BJ (cell line): Measurements from ENCODE around the gene PSTPIP1. TPM values are rescaled to one million over a fixed set of nuclear protein-coding genes. Genes with fewer than 3 reads are reported as not detected.

Source experiments
- CTCF ChIA-PET: fragments of 350-600 bp; formaldehyde crosslinking; extraction: SDS; loops from one replicate; lab custom pipeline; 2021; ENCODE audit warnings: antibody characterized with exemption, inconsistent platforms; lab: Yijun Ruan, JAX
- POLR2A ChIA-PET: fragments of 300-600 bp; sonication (Branson Sonifier 250); formaldehyde crosslinking; extraction: SDS; loops from one replicate; lab custom pipeline; 2021; ENCODE audit warnings: antibody characterized with exemption; lab: Charles Lee
- DNase-seq: peaks from one replicate; pipeline ENCODE4 v3.0.0-alpha.2; 2011; ENCODE audit warnings: low read depth
- H3K27me3 ChIP-seq: 2 replicates; pipeline ENCODE4 v1.6.0; 2011; ENCODE audit warnings: low read length; ENCODE audit not compliant: control insufficient read depth, insufficient read depth
- H3K36me3 ChIP-seq: 2 replicates; pipeline ENCODE4 v1.5.1; 2011; ENCODE audit warnings: low read length; ENCODE audit not compliant: control insufficient read depth, insufficient read depth
- H3K4me3 ChIP-seq: 2 replicates; pipeline ENCODE4 v1.5.1; 2011; ENCODE audit warnings: low read depth, mild to moderate bottlenecking, control low read depth, low read length
- polyA plus RNA-seq: library from polyadenylated mRNA; depleted of rRNA; stranded (reverse); fragments of >200 nt; gene quantifications from 2 replicates; pipeline ENCODE4 v1.2.3, GENCODE V29; 2011
- TF ChIP-seq, protein P1 (sequence below): IDR thresholded peaks from 2 replicates; pipeline ENCODE4 v1.5.1; 2011; ENCODE audit warnings: low read depth, mild to moderate bottlenecking, control low read depth, inconsistent platforms, low read length, moderate library complexity; ENCODE audit not compliant: insufficient read depth

Gene PSTPIP1
- polyA plus RNA-seq, 1 experiment = not detected

DNA sequence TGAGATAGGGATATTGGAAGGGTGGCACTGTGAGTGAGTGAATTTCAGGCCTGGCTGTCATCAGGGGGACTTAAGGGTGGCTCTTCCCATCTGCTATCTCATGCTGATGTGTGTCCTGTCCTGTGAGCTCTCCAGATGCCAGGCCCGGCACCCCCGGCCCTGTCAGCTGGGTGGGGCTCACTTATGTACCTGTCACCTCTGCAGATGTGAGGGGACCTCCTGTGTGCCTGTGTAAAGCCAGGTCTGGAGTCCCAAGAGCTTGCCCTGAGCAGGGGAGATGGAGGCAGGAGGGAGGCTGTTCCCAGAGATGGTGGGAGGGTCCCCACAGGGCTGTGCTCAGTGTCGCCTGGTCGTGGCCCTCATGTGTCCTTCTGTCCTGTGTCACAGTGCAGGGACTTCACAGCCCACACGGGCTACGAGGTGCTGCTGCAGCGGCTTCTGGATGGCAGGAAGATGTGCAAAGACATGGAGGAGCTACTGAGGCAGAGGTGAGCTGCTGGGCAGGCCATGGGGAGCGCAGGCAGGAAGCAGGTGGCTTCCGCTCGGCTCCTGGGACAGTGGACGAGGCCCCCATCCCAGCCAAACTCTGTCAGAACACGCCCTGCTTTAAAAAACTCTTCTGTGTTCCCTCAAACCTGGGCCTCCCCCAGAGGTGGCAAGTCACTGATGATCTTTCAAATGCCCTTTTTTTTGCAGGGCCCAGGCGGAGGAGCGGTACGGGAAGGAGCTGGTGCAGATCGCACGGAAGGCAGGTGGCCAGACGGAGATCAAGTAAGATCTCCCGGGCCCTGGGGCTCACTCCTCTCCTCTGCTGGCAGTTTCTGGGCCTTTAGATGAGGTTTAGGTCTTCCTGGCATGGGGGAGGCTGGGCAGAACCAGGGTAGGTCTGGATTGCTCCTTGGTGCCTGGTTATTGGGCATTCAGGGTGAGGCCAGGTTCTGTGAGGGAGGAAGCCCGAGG, 23.1 kb downstream of the PSTPIP1 start:
- TF ChIP-seq, protein P1, sequence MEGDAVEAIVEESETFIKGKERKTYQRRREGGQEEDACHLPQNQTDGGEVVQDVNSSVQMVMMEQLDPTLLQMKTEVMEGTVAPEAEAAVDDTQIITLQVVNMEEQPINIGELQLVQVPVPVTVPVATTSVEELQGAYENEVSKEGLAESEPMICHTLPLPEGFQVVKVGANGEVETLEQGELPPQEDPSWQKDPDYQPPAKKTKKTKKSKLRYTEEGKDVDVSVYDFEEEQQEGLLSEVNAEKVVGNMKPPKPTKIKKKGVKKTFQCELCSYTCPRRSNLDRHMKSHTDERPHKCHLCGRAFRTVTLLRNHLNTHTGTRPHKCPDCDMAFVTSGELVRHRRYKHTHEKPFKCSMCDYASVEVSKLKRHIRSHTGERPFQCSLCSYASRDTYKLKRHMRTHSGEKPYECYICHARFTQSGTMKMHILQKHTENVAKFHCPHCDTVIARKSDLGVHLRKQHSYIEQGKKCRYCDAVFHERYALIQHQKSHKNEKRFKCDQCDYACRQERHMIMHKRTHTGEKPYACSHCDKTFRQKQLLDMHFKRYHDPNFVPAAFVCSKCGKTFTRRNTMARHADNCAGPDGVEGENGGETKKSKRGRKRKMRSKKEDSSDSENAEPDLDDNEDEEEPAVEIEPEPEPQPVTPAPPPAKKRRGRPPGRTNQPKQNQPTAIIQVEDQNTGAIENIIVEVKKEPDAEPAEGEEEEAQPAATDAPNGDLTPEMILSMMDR = no peak
- CTCF ChIA-PET = no interaction called here
- DNase-seq = no peak

DNA sequence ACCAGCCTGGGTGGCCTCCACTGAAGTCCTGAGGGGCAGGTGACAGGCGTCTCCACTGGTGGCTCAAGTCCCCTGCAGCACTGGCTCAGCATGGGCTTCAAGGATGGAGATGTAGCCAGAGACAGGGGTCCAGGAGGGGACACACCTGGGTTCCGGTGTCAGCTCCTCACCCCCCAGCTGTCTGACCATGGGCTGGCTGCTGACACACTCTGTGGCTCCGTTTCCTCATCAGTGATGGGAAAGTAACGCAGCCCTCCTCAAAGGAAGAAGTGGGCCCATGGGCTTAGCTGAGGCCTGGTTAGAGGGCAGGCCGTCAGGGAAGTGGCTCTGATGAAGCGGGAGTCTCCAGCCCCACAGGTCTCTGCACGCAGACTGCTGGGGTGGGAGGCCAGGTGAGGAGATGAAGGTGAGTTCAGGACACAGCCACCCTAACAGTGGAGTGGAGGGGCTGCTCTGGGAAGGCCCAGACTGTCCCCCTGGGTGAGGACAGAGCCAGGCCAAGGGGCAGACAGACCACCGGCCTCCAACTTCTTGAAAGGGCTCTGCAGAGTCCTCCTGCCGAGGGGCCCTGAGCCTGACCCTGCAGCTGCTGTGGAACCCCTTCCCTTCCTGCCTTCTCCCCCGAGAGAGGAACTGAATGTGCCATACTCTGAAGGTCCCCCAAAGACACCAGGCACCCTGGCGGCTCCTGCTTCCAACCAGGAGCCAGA, 24.0 kb downstream of the PSTPIP1 start:
- no peak for DNase-seq
- TF ChIP-seq, protein P1 = no peak
- no peaks in the 10 kb centered on the region for H3K36me3 ChIP-seq
- H3K4me3 ChIP-seq = no peak overlapping the region
- ChIA-PET CTCF (interaction anchor here (1.6 kb wide), 1 partner anchor 524 kb away, joined by 7 read pairs; no protein-coding TSS in a partner anchor), POLR2A (no interaction called here)
- no peaks in the 10 kb centered on the region for H3K27me3 ChIP-seq

More for the DNA sequence above, 23.1 kb downstream of the PSTPIP1 start:
- Histone ChIP-seq H3K4me3 (no peak overlapping the region), H3K27me3 (no peaks in the 10 kb centered on the region), H3K36me3 (no peaks in the 10 kb centered on the region)
- POLR2A ChIA-PET = no interaction called here

DNA sequence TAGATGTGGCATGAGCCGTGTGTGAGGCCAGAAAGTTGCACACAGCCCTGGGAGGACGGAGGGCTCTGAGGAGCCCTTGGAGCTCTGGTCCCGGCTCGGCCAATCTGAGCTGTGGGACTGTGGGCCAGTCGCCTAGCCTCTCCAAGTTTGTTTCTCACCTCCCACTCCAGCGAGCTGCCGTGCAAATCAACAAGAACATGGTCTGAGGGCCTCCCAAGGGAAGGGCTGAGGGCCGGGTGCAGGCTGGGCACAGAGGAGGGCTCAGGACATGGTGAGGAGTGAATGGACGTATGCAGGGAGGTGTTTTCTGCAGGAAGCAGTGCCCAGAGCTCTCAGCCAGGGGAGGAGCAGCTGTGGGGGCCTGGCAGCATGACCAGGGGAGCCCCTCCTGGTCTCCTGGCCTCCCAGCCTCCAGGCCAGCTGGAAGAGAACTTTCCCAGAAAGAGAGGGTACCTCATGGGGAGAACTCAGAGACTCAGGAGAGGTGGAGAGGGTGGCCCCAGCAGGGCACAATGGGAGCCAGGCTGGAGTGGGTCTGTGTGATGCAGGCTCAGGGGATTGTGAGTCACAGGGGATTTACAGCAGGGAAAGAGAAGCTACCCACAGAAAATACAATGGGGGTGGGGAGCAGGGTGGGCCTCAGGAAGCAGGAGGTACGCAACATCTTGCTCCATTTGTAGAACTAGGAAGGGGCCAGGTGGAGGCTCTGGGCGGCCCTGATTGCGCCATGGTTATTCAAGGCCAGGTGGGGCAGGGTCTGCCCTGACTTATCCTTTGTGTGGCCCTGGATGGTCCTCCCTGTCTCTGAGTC, 24.8 kb downstream of the PSTPIP1 start:
- TF ChIP-seq, protein P1 = no peak
- ChIA-PET CTCF (interaction anchor here (1.6 kb wide), 1 partner anchor 523 kb away, joined by 7 read pairs; no protein-coding TSS in a partner anchor), POLR2A (no interaction called here)
- Histone ChIP-seq H3K36me3 (no peaks in the 10 kb centered on the region), H3K4me3 (no peak overlapping the region), H3K27me3 (no peaks in the 10 kb centered on the region)
- no peak for DNase-seq

DNA sequence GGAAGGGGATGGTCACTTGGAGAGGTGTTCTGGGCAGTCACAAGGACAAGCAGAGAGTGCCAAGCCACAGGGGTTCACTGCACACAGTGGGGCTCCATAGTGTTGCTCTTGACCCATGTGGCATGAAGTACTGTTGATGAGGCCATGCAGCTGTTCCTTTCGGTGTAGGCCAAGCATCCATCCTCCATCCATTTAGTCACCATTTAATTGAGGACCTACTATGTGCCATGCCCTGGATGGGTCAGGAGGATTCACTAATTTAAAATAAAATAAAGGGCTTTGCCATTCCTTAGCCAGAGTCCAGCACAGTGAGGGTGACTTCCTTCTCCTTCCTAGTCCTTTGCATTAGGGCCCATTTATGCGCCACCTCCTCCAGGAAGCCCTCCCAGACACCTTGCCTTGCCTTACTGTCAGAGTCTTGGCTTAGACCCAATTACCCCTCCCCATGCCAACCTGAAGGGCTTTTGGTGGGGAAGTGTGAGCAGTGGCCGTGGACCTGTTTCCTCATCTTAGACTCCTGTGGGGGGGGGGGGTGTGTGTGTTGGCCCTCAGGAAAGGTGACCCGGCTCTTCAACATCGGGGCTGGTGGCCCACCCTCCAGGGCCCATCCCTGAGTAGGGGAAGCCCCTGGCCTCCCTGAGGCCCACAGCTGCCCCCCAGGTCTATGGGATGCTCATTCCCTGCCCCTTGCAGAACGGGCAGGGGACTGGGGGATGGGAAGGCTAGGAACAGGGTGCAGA, 25.6 kb downstream of the PSTPIP1 start:
- no peak for DNase-seq
- ChIA-PET CTCF (interaction anchor here (1.6 kb wide), 1 partner anchor 522 kb away, joined by 7 read pairs; no protein-coding TSS in a partner anchor), POLR2A (no interaction called here)
- Histone ChIP-seq H3K27me3 (no peaks in the 10 kb centered on the region), H3K4me3 (no peak overlapping the region), H3K36me3 (no peaks in the 10 kb centered on the region)
- TF ChIP-seq, protein P1 = no peak
